GM18858 (cell line): Measurements from ENCODE around the gene PLPPR2.
"Not testable (repeated sequence)": the region's sequence is repeated elsewhere in the genome, so short reads cannot be mapped to it uniquely, and the experiment has no call there.

ENCODE experiments used
- ATAC-seq: cut with Tn5 transposase; IDR thresholded peaks from one replicate; pipeline ENCODE4 v1.9.1; 2021; ENCODE audit not compliant: unreplicated experiment

PLPPR2 gene

DNA sequence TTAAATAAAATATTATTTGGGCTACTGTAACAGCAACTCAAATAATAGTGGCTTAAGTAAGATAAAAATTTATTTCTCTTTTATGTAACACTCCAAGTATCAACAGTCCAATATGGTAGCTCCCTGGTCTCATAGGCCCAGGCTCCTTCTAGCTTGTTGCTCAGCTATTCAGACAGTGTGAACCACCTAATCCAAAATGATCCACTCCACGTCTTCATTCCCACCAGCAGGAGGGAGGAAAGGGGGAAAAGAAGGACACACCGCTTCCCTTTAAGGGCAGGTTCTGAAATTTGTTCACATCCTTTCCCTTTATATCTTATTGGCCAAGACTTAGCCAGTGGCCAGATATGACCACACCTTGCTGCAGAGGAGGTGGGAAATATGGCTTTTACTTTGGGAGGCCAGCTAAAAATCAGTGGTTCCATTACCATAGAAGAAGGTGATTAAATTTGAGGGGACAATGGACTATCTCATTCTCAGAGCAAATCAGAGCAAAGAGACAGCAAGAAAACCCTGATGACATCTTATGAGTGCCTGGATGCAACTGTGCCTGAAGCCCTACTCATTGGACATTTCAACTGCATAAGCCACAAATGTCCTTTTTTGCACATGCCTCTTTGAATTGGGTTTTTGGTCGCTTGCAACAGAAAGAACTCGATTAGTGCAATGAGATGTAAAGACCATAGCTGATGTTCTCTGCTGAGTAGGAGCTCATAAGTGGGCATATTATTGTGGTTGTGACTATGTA, 35.9 kb downstream of the PLPPR2 start:
- no peak for ATAC-seq

DNA sequence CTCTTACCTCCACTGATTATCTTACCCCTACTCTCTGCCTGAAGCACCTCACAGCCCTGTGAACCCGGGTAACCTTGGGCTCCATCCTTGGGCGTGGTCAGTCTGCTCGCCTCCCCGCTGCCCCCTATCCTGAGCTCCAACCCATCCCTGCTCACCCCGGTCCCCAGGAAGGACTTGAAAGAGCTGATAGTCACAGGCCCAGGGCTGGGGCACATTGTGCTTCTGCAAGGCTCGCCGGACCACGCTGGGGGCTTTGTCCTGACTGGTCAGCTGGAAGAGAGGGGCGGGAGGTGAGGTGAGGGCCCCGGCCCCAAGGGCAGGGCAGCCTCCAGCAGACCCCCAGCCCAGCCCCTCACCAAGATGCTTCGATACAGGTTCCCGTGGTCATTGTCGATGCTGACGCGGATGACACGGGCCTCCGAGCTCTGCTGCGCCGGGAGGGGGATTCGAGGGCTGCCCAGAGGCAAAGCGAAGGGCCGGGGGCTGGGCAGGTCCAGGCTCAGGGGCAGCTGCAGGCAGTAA, 41.9 kb downstream of the PLPPR2 start:
- no peak for ATAC-seq

DNA sequence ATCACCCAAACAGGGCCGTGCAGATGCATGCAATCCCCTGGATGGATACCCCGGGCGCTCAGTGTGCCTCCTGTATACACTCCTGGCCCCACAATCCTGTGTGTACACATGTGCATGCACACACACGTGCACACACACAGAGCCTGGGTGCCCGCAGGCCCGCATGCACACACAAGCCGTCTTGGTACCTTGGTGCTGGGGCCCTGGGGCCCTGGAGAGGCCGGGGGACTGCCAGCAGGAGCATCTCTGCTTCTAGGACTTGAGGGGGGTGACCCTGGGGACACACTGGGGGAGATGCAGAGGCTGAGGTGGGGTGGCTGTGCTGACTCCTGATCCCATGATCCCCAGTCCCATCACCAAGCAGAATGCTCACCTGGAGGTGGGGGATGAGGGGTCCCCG, 44.4 kb downstream of the PLPPR2 start:
- ATAC-seq = no peak

DNA sequence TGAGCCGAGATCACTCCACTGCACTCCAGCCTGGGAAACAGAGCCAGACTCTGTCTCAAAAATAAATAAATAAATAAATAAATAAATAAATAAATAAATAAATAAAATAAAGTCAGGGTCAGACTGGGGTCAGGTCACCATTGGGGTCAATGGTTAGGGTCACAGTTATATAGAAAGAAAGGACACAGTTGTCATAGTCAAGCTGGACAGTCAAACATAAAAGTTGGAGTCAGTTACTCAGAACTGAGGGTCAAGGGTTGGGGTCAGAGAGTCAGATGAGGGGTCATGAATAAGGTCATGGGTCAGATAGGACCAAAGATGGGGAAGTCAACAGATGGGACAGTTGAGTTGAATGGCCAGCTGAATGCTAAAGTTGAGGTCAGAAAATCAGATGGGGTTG, 45.6 kb downstream of the PLPPR2 start:
- ATAC-seq = no peak

DNA sequence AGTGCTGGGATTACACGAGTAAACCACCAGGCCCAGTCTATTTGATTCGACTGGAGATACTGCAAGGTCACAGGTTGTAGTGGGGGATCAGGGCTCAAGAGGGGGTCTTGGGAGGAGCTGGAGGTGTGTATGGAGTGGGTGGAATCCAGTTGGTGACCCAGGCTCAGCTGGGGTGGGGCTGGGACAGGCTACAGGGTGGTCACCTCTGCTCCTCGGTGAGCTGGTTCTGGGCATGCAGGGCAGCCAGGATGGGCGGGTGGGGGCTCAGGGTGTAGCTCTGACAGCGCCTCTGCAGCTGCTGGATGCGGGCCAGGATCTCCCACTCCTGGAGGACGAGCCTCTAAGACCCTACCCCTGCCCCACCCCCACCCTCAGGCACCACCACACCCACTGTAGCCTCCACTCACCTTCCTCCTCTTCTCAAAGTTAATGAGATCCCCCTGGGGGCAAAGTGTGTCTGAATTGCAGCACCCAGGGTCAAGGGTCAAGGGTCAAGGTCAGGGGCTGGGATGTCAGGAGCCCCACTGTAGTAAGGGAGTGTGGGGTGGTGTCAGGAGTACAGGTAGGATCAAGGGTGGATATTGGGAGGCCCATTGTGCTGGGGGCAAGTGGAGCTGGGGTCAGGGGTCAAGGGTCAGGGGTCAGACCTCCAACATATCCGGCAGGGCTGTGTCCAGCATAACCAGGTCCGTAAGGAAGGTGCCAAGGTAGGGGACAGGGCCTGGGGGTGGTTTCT, 46.7 kb downstream of the PLPPR2 start:
- ATAC-seq = no peak

DNA sequence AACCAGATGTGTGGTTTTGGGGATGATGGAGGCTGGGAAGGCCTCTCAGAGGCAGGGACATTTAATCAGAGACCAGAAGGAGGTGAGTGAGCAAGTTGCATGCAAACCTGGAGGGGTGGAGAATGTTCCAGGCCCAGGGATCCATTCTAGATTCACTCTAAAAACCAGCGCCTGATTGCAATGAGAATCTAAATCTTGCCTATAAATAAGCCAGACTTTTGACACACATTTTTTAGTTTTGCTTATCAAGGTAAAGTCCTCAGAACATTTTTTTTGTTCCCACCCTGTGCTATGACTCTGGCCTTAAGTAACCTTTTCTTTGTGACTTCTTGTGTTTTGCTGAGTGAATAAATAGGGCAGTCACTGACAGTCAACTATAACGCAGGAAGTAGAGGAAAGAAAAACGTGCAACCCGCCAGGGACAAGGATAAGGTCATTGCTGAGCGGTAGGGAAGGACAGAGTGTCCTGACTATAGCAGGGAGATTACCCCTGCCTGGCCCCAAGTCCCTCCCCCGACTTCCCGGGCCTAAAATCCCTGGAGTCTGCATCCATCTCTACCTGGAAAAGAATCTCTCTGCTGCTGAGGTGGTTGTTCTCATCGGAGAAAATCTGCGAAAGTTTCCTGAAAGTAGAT, 49.5 kb downstream of the PLPPR2 start:
- ATAC-seq = no peak

DNA sequence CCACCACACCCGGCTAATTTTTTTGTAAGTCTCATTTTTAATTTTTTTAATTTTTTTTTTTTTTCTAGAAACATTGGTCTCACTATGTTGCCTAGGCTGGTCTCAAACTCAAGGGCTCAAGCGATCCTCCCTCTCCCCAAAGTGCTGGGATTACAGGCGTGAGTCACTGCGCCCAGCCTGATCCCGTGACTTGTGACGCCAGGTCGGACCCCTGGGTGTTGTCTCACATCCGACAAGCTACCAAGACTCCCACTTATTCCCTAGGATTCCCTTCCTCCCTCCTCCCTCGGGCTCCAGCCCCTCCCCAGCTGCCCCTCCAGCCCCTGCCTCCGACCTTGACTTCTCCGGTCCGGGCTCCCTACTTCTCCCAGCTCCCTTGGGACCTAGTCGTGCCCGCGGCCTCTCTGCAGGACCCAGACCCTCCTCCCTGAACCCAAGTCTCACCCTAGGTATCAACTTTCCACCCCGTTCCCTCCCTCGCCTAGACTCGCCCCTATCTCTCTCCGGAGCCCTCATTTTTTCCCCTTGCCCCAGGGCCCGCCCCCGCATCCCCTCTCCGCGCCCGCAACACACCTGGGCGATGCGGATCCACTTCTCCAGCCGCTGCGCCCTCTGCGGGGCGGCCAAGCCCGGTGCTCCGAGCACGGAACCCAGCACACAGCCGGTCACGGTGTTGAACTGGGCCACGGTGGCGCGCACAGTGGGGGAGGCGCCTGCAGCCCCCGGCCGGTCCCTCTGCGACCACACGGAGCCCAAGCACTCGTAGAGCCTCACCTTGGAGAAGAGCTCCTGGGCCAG, 50.8 kb downstream of the PLPPR2 start:
- ATAC-seq = no peak

DNA sequence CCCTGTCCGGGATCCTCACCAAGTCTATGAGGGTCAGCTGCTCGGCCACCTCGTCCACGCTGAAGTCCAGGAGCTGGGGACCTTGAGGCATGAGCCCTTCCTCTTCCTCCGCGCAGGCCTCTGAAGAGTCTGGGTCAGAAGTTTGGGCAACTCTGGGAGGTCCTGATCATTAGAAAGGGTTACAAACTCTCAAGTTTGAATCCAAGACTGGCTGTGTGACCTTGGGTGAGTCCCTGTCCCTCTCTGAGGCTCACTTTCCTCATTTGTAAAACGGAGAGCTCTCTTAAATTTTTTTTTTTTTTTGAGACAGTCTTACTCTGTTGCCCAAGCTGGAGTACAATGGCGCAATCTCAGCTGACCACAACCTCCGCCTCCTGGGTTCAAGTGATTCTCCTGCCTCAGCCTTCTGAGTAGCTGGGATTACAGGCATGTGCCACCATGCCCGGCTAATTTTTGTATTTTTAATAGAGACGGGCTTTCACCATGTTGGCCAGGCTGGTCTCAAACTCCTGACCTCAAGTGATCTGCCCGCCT, 51.5 kb downstream of the PLPPR2 start:
- not testable (repeated sequence) for ATAC-seq

DNA sequence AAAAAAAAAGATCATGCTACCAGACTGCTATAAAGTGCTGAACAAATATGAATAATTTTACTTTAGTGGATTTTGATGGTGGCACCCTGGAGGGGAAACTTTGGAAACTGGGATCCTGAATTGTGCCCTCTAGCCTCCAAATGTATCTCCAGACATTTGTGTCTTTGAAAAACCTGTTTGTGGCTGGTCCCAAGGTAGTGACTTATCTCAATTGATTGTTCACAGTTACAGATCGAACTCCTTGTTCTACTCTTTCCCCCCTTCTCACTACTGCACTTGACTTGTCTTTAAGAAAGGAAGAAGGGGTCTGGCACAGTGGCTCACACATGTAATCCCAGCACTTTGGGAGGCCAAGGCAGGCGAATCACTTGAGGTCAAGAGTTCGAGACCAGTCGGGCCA, 53.4 kb downstream of the PLPPR2 start:
- no peak for ATAC-seq

DNA sequence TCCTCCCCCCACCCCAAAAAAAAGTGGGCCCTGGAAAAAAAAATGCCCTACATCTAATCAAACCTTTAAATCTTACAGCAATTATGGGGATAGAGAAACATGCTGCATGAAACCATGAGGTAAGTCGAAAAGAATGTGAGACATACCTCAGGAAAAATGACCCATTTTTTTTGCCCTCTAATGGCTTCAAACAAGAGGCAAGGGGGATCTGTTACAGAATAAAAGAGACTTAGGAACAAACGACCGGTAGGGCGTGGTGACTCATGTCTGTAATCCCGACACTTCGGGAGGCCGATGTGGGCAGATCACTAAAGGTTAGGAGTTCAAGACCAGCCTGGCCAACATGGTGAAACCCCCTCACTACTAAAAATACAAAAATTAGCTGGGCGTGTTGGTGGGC, 55.5 kb downstream of the PLPPR2 start:
- no peak for ATAC-seq

DNA sequence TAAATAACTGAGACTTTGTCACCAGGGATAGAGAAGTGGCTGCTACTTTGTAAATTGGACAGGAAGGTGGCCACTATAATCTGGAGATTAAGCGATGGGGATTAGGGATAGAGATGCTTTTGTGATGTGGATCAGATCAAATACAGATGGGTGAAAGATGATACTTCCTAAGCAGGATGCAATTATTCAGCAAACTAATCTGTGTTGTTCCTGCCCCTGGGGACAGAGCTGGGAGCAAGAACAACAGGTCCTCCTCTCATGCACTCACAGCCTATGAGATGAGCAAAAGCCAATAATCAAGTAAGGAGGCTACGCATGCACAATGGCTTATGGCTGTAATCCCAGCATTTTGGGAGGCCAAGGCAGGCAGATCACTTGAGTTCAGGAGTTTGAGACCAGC, 59.3 kb downstream of the PLPPR2 start:
- ATAC-seq = no peak
